H9 (cell line): Measurements from ENCODE around the gene STIL. TPM values are rescaled to one million over a fixed set of nuclear protein-coding genes. Genes with fewer than 3 reads are reported as not detected.
"Not testable (repeated sequence)": the region's sequence is repeated elsewhere in the genome, so short reads cannot be mapped to it uniquely, and the experiment has no call there.

Experiments used
- DNase-seq: peaks from one replicate; pipeline ENCODE4 v3.0.0-alpha.2; 2017
- H2AFZ ChIP-seq: one replicate; pipeline ENCODE4 v1.6.1; 2013; ENCODE audit warnings: mild to moderate bottlenecking, low read length, control low read depth, moderate library complexity
- H2AK5ac ChIP-seq: 2 replicates; pipeline ENCODE4 v1.6.1; 2013; ENCODE audit warnings: low read length, control low read depth, mixed read lengths; ENCODE audit not compliant: insufficient read length
- H2BK120ac ChIP-seq: one replicate; pipeline ENCODE4 v1.6.1; 2013; ENCODE audit warnings: low read depth, mild to moderate bottlenecking, low read length, control low read depth, inconsistent platforms; ENCODE audit not compliant: poor library complexity, severe bottlenecking
- H2BK12ac ChIP-seq: 2 replicates; pipeline ENCODE4 v1.6.1; 2013; ENCODE audit warnings: low read length, control low read depth, mixed read lengths, low read depth; ENCODE audit not compliant: insufficient read length
- H2BK15ac ChIP-seq: 2 replicates; pipeline ENCODE4 v1.6.1; 2013; ENCODE audit warnings: low read depth, low read length, control low read depth
- H2BK20ac ChIP-seq: one replicate; pipeline ENCODE4 v1.6.1; 2013; ENCODE audit warnings: low read depth, mild to moderate bottlenecking, low read length, control low read depth, inconsistent platforms; ENCODE audit not compliant: poor library complexity, severe bottlenecking
- H2BK5ac ChIP-seq: 2 replicates; pipeline ENCODE4 v1.6.1; 2013; ENCODE audit warnings: low read length, control low read depth, mixed read lengths; ENCODE audit not compliant: insufficient read length
- H3K14ac ChIP-seq: 2 replicates; pipeline ENCODE4 v1.6.1; 2013; ENCODE audit warnings: low read length, control low read depth; ENCODE audit not compliant: insufficient read depth
- H3K18ac ChIP-seq: 2 replicates; pipeline ENCODE4 v1.6.1; 2013; ENCODE audit warnings: low read depth, mild to moderate bottlenecking, mixed read lengths, low read length, control low read depth; ENCODE audit not compliant: insufficient read length
- H3K23ac ChIP-seq: 2 replicates; pipeline ENCODE4 v1.6.1; 2013; ENCODE audit warnings: low read length, control low read depth, mixed read lengths, low read depth; ENCODE audit not compliant: insufficient read length
- H3K23me2 ChIP-seq: 2 replicates; pipeline ENCODE4 v1.6.1; 2013; ENCODE audit warnings: low read depth, mild to moderate bottlenecking, mixed read lengths, low read length, control low read depth; ENCODE audit not compliant: insufficient read length, poor library complexity, severe bottlenecking
- H3K27ac ChIP-seq: 2 replicates; pipeline ENCODE4 v1.5.1; 2013; ENCODE audit warnings: low read length, control low read depth, mixed read lengths, low read depth; ENCODE audit not compliant: insufficient read length
- H3K27me3 ChIP-seq: 2 replicates; pipeline ENCODE4 v1.6.1; 2013; ENCODE audit warnings: low read length, control low read depth, inconsistent platforms; ENCODE audit not compliant: insufficient read depth
- H3K4ac ChIP-seq: 2 replicates; pipeline ENCODE4 v1.6.1; 2013; ENCODE audit warnings: low read depth, mild to moderate bottlenecking, control low read depth, inconsistent platforms, low read length, moderate library complexity
- H3K4me1 ChIP-seq: 2 replicates; pipeline ENCODE4 v1.6.1; 2013; ENCODE audit warnings: low read length, control low read depth, inconsistent platforms; ENCODE audit not compliant: insufficient read depth
- H3K4me2 ChIP-seq: 2 replicates; pipeline ENCODE4 v1.6.1; 2013; ENCODE audit warnings: low read length, control low read depth, mixed read lengths; ENCODE audit not compliant: insufficient read length, insufficient read depth
- H3K56ac ChIP-seq: 2 replicates; pipeline ENCODE4 v1.6.1; 2013; ENCODE audit warnings: low read depth, mild to moderate bottlenecking, mixed read lengths, low read length, control low read depth; ENCODE audit not compliant: insufficient read length
- H3K79me1 ChIP-seq: 2 replicates; pipeline ENCODE4 v1.6.1; 2013; ENCODE audit warnings: low read depth, mild to moderate bottlenecking, moderate library complexity, low read length, control low read depth, inconsistent platforms; ENCODE audit not compliant: insufficient read depth, poor library complexity, severe bottlenecking
- H3K79me2 ChIP-seq: 2 replicates; pipeline ENCODE4 v1.6.1; 2013; ENCODE audit warnings: low read length, control low read depth, inconsistent platforms; ENCODE audit not compliant: insufficient read depth
- H3K9ac ChIP-seq: 2 replicates; pipeline ENCODE4 v1.6.1; 2013; ENCODE audit warnings: low read length, control low read depth, mixed read lengths; ENCODE audit not compliant: insufficient read length; ENCODE audit errors: extremely low read depth
- H3K9me3 ChIP-seq: one replicate; pipeline ENCODE4 v1.6.1; 2013; ENCODE audit warnings: low read depth, low read length, inconsistent platforms; ENCODE audit not compliant: control insufficient read depth
- H3T11ph ChIP-seq: one replicate; pipeline ENCODE4 v1.6.1; 2013; ENCODE audit warnings: mild to moderate bottlenecking, low read length, control low read depth, inconsistent platforms
- H4K20me1 ChIP-seq: one replicate; pipeline ENCODE4 v1.6.1; 2013; ENCODE audit not compliant: control insufficient read depth, insufficient read length, insufficient read depth
- H4K5ac ChIP-seq: 2 replicates; pipeline ENCODE4 v1.6.1; 2013; ENCODE audit warnings: low read depth, mild to moderate bottlenecking, mixed read lengths, low read length, control low read depth; ENCODE audit not compliant: insufficient read length
- H4K8ac ChIP-seq: replicated peaks from 2 replicates; pipeline ENCODE4 v1.6.1; 2013; ENCODE audit warnings: low read length, control low read depth, mixed read lengths, low read depth; ENCODE audit not compliant: insufficient read length
- H4K91ac ChIP-seq: 2 replicates; pipeline ENCODE4 v1.6.1; 2013; ENCODE audit warnings: low read depth, mild to moderate bottlenecking, moderate library complexity, mixed read lengths, low read length, control low read depth; ENCODE audit not compliant: insufficient read length
- H3K27ac Mint-ChIP-seq, 3 experiments: 2 replicates in 2 of 3; 3 replicates in 1 of 3; pipeline ENCODE4 v1.8.0; 2020 to 2021; ENCODE audit warnings: mixed read lengths in 3 of 3, mild to moderate bottlenecking in 1 of 3, moderate library complexity in 1 of 3
- H3K27me3 Mint-ChIP-seq: 2 replicates; pipeline ENCODE4 v1.8.0; 2021; ENCODE audit warnings: low read depth, mild to moderate bottlenecking, moderate library complexity, mixed read lengths
- H3K36me3 Mint-ChIP-seq, 3 experiments: 2 replicates in 2 of 3; 3 replicates in 1 of 3; pipeline ENCODE4 v1.8.0; 2020 to 2021; ENCODE audit warnings: low read depth in 3 of 3, mixed read lengths in 3 of 3; ENCODE audit not compliant: insufficient read depth in 1 of 3
- H3K4me1 Mint-ChIP-seq, 2 experiments: 2 replicates each; pipeline ENCODE4 v1.8.0; 2020; ENCODE audit warnings: mixed read lengths in 2 of 2
- H3K4me3 Mint-ChIP-seq, 2 experiments: 2 replicates in 1 of 2; 3 replicates in 1 of 2; pipeline ENCODE4 v1.8.0; 2020 to 2021; ENCODE audit warnings: mild to moderate bottlenecking in 2 of 2, mixed read lengths in 2 of 2, moderate library complexity in 1 of 2
- H3K9me3 Mint-ChIP-seq, 2 experiments: 2 replicates in 1 of 2; 3 replicates in 1 of 2; pipeline ENCODE4 v1.8.0; 2020; ENCODE audit warnings: mild to moderate bottlenecking in 2 of 2, mixed read lengths in 2 of 2, moderate library complexity in 1 of 2
- WGBS: extraction: QIAGEN DNeasy Blood & Tissue Kit; methylation state at CpG from one replicate; pipeline ENCODE4 v1.1.7; 2013; ENCODE audit warnings: missing lambda C conversion rate, low lambda C conversion rate, mixed read lengths; ENCODE audit not compliant: insufficient read length; ENCODE audit errors: extremely low coverage; 5-methylcytosine and 5-hydroxymethylcytosine counted together
- total RNA-seq: library from RNA; stranded (reverse); gene quantifications from 2 replicates; pipeline ENCODE4 v1.2.1, GENCODE V29; 2021
- TF ChIP-seq, protein P1 (sequence below): fragments of 200-600 bp; sonication (generic); conservative IDR thresholded peaks from 3 replicates; pipeline ENCODE4 v1.8.0; 2021; ENCODE audit warnings: antibody characterized with exemption, mild to moderate bottlenecking

STIL gene
- total RNA-seq, 1 experiment from 2014 or later, result 26.6 TPM

DNA sequence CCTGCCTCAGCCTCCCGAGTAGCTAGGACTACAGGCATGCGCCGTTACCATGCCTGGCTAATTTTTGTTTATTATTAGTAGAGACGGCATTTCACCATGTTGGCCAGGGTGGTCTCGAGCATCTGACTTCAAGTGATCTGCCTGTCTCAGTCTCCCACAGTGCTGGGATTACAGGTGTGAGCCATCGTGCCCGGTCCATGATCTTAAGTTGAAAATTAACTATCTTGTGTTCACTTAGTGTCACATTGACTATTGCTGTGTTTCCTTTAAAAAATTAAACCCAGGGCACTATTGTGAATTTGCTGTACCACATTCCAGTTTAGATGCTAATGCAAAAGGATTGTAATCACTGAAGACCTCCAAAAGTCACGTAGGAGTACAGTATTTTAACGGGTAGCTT, 33.8 kb upstream of the STIL start:
- H3K18ac ChIP-seq, result no peak overlapping the region
- H2BK20ac ChIP-seq, result no peak overlapping the region
- DNase-seq, result no peak
- no CpG with 5 or more reads among the region's 9 CpGs for WGBS
- H3K9me3 ChIP-seq, result no peaks in the 10 kb centered on the region
- H3K23me2 ChIP-seq, result no peaks in the 10 kb centered on the region
- H2AK5ac ChIP-seq, result no peak overlapping the region
- no peak overlapping the region for H3K9ac ChIP-seq
- H3K14ac ChIP-seq, result no peak overlapping the region
- H3K79me1 ChIP-seq, result no peaks in the 10 kb centered on the region
- no peaks in the 10 kb centered on the region for H3K27me3 Mint-ChIP-seq
- H2BK120ac ChIP-seq, result no peak overlapping the region
- H3K4me2 ChIP-seq, result no peak overlapping the region
- peaks cover 2% of the 10 kb centered on the region; the same call in 1 of the 2 replicates for H3K79me2 ChIP-seq
- H4K5ac ChIP-seq, result peak overlapping the region; percentile 83
- H4K91ac ChIP-seq, result no peak overlapping the region
- H2BK5ac ChIP-seq, result no peak overlapping the region
- no peak overlapping the region for H3K23ac ChIP-seq
- H4K20me1 ChIP-seq, result no peaks in the 10 kb centered on the region
- no peak overlapping the region for H3K27ac ChIP-seq
- H3K4me1 ChIP-seq, result no peaks in the 10 kb centered on the region
- H4K8ac ChIP-seq, result no peak overlapping the region
- no peak overlapping the region for H3K56ac ChIP-seq
- H2BK15ac ChIP-seq, result no peak overlapping the region
- H2BK12ac ChIP-seq, result no peak overlapping the region
- H3K27ac Mint-ChIP-seq, result no peak overlapping the region; a peak in 1 of 7 replicates
- H3K4ac ChIP-seq, result no peak overlapping the region
- no peak overlapping the region for H3K4me3 Mint-ChIP-seq
- H3T11ph ChIP-seq, result no peak overlapping the region
- no peaks in the 10 kb centered on the region for H3K9me3 Mint-ChIP-seq
- H3K27me3 ChIP-seq, result no peaks in the 10 kb centered on the region
- TF ChIP-seq, protein P1, sequence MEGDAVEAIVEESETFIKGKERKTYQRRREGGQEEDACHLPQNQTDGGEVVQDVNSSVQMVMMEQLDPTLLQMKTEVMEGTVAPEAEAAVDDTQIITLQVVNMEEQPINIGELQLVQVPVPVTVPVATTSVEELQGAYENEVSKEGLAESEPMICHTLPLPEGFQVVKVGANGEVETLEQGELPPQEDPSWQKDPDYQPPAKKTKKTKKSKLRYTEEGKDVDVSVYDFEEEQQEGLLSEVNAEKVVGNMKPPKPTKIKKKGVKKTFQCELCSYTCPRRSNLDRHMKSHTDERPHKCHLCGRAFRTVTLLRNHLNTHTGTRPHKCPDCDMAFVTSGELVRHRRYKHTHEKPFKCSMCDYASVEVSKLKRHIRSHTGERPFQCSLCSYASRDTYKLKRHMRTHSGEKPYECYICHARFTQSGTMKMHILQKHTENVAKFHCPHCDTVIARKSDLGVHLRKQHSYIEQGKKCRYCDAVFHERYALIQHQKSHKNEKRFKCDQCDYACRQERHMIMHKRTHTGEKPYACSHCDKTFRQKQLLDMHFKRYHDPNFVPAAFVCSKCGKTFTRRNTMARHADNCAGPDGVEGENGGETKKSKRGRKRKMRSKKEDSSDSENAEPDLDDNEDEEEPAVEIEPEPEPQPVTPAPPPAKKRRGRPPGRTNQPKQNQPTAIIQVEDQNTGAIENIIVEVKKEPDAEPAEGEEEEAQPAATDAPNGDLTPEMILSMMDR, result no peak
- H3K36me3 Mint-ChIP-seq, result peaks cover 0 to 4% (median 0%) of the 10 kb centered on the region in 3 experiments; a peak in 2 of 7 replicates
- H2AFZ ChIP-seq, result no peak overlapping the region
- no peaks in the 10 kb centered on the region for H3K4me1 Mint-ChIP-seq

DNA sequence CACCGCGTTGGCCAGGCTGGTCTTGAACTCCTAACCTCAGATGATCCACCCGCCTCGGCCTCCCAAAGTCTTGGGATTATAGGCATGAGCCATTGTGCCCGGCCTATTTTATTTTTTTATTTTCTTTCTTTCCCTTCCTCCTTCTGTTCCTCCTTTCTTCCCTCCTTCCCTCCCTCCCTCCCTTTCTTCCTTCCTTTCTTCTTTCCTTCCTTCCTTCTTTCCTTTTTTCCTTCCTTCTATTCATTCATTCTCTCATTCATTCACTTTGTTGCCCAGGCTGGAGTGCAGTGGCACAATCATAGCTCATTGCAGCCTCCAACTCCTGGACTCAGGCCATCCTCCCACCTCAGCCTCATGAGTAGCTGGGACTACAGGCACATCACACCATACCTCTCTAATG, 33.0 kb upstream of the STIL start:
- H3K79me2 ChIP-seq, H2BK12ac ChIP-seq, H3K79me1 ChIP-seq, H2AFZ ChIP-seq, H3K4ac ChIP-seq, H3K23me2 ChIP-seq, H3K9me3 ChIP-seq, H3K56ac ChIP-seq, H3K4me2 ChIP-seq, H3K9me3 Mint-ChIP-seq, H3K36me3 Mint-ChIP-seq, H3K4me1 ChIP-seq, H3K27ac Mint-ChIP-seq, H2BK15ac ChIP-seq, H3T11ph ChIP-seq, H2BK20ac ChIP-seq, H2AK5ac ChIP-seq, H4K20me1 ChIP-seq, H3K4me1 Mint-ChIP-seq, H4K8ac ChIP-seq, H4K91ac ChIP-seq, H3K27ac ChIP-seq, H3K23ac ChIP-seq, H2BK5ac ChIP-seq, H3K4me3 Mint-ChIP-seq, DNase-seq, H3K9ac ChIP-seq, H3K27me3 ChIP-seq, H3K27me3 Mint-ChIP-seq, H3K14ac ChIP-seq, H2BK120ac ChIP-seq, H3K18ac ChIP-seq: not testable (repeated sequence)
- H4K5ac ChIP-seq, result peak overlapping the region; percentile 83
- WGBS, result no CpG with 5 or more reads among the region's 5 CpGs
